Endothelial cell of umbilical vein (primary cell): ENCODE measurements around the gene NDST3.

ENCODE experiments used
- EZH2 ChIP-seq: IDR thresholded peaks from 2 replicates; pipeline ENCODE4 v1.6.1; 2012; ENCODE audit warnings: borderline replicate concordance, low read depth, mild to moderate bottlenecking, moderate library complexity, low read length, inconsistent platforms; ENCODE audit not compliant: severe bottlenecking
- POLR2A ChIP-seq: IDR thresholded peaks from 2 replicates; pipeline ENCODE4 v1.6.1; 2012; ENCODE audit warnings: low read depth, mild to moderate bottlenecking, control low read depth, low read length
- POLR2AphosphoS5 ChIP-seq: IDR thresholded peaks from 2 replicates; pipeline ENCODE4 v1.6.1; 2012; ENCODE audit warnings: low read depth, mild to moderate bottlenecking, control low read depth, low read length, moderate library complexity; ENCODE audit not compliant: insufficient read depth
- TF ChIP-seq, protein P1 (sequence below), 2 donors: IDR thresholded peaks; 1 replicate in 1 of 2; 2 replicates in 1 of 2; pipeline ENCODE4 v1.5.1; 2011; ENCODE audit warnings: low read length in 2 of 2, mild to moderate bottlenecking in 2 of 2, moderate library complexity in 2 of 2, control low read depth in 1 of 2, inconsistent platforms in 1 of 2, low read depth in 1 of 2; ENCODE audit not compliant: insufficient read depth in 1 of 2; ENCODE audit errors: extremely low read depth in 1 of 2
- TF ChIP-seq, protein P2 (sequence below): IDR thresholded peaks from 2 replicates; pipeline ENCODE4 v1.6.1; 2011; ENCODE audit not compliant: insufficient read depth, insufficient read length

DNA sequence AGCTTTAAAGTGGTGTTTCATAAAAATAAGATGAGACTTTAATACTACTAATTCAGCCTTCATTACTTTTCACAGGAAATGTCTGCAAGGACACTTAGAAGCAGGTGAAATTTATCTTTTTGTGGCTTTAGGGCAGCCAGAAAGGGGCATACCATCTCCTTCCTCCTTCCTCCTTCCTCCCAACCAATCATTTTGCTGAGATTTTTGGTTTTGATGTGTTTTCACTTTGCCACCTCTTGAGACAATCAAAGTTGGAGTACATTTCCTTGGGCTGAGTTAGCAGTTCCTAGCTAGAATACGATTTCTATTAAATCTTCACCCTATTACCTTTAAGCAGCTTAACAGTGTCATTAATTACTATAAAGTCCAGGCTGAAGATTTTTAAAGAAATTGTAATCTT is 5.1 kb upstream of the NDST3 start:
- TF ChIP-seq POLR2A (no peak), POLR2AphosphoS5 (no peak), EZH2 (no peak)
- TF ChIP-seq, protein P1, sequence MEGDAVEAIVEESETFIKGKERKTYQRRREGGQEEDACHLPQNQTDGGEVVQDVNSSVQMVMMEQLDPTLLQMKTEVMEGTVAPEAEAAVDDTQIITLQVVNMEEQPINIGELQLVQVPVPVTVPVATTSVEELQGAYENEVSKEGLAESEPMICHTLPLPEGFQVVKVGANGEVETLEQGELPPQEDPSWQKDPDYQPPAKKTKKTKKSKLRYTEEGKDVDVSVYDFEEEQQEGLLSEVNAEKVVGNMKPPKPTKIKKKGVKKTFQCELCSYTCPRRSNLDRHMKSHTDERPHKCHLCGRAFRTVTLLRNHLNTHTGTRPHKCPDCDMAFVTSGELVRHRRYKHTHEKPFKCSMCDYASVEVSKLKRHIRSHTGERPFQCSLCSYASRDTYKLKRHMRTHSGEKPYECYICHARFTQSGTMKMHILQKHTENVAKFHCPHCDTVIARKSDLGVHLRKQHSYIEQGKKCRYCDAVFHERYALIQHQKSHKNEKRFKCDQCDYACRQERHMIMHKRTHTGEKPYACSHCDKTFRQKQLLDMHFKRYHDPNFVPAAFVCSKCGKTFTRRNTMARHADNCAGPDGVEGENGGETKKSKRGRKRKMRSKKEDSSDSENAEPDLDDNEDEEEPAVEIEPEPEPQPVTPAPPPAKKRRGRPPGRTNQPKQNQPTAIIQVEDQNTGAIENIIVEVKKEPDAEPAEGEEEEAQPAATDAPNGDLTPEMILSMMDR (IDR thresholded peaks at IDR 0.05; ENCODE audit: extremely low read depth in 1 of 2, insufficient read depth in 1 of 2, low read depth in 1 of 2, low read length in 2 of 2) = no peak
- TF ChIP-seq, protein P2, sequence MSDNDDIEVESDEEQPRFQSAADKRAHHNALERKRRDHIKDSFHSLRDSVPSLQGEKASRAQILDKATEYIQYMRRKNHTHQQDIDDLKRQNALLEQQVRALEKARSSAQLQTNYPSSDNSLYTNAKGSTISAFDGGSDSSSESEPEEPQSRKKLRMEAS = no peak
